Subcutaneous abdominal adipose tissue (tissue), 5 donors: ENCODE results near the gene WDR17.

Source experiments
- H3K27ac ChIP-seq: one replicate; pipeline ENCODE4 v1.7.0; 2013; ENCODE audit warnings: low read depth, mild to moderate bottlenecking, inconsistent platforms, low read length, moderate library complexity
- H3K27me3 ChIP-seq, 5 donors: one replicate each; pipeline ENCODE4 v1.7.0; 2013; ENCODE audit warnings: low read length in 5 of 5, inconsistent platforms in 1 of 5; ENCODE audit not compliant: control insufficient read depth in 5 of 5, insufficient read depth in 4 of 5
- H3K36me3 ChIP-seq, 5 donors: one replicate each; pipeline ENCODE4 v1.7.0; 2013; ENCODE audit warnings: low read length in 5 of 5; ENCODE audit not compliant: control insufficient read depth in 5 of 5, insufficient read depth in 5 of 5
- H3K4me1 ChIP-seq, 5 donors: one replicate each; pipeline ENCODE4 v1.7.0; 2013; ENCODE audit warnings: low read length in 5 of 5, mild to moderate bottlenecking in 3 of 5, moderate library complexity in 1 of 5; ENCODE audit not compliant: control insufficient read depth in 5 of 5, insufficient read depth in 5 of 5
- H3K4me3 ChIP-seq, 5 donors: one replicate each; pipeline ENCODE4 v1.7.0; 2013; ENCODE audit warnings: low read length in 5 of 5, low read depth in 1 of 5
- H3K9ac ChIP-seq, 5 donors: one replicate each; pipeline ENCODE4 v1.7.0; 2013; ENCODE audit warnings: low read length in 5 of 5, mild to moderate bottlenecking in 4 of 5, moderate library complexity in 3 of 5
- H3K9me3 ChIP-seq, 5 donors: one replicate each; pipeline ENCODE4 v1.7.0; 2013; ENCODE audit warnings: low read length in 5 of 5; ENCODE audit not compliant: control insufficient read depth in 5 of 5
- donor health status: healthy.
- donor health status: healthy.
- donor health status: healthy.
- donor health status: healthy.
- donor health status: healthy.

WDR17 gene

GRCh38 chr4:176077561-176077960 lies 11.9 kb downstream of the WDR17 start:
- H3K27ac ChIP-seq: no peak overlapping the region
- no peaks in the 10 kb centered on the region for H3K4me1 ChIP-seq
- H3K4me3 ChIP-seq: no peak overlapping the region
- no peaks in the 10 kb centered on the region for H3K27me3 ChIP-seq
- no peaks in the 10 kb centered on the region for H3K36me3 ChIP-seq
- no peaks in the 10 kb centered on the region for H3K9me3 ChIP-seq
- no peak overlapping the region for H3K9ac ChIP-seq

GRCh38 chr4:176084769-176085168 lies 19.1 kb downstream of the WDR17 start:
- H3K27ac ChIP-seq: no peak overlapping the region
- H3K9ac ChIP-seq: no peak overlapping the region
- no peaks in the 10 kb centered on the region for H3K36me3 ChIP-seq
- no peak overlapping the region for H3K4me3 ChIP-seq
- H3K9me3 ChIP-seq: no peaks in the 10 kb centered on the region
- no peaks in the 10 kb centered on the region for H3K27me3 ChIP-seq
- no peaks in the 10 kb centered on the region for H3K4me1 ChIP-seq

- Histone ChIP-seq H3K27ac (no peak overlapping the region), H3K36me3 (no peaks in the 10 kb centered on the region), H3K4me3 (no peak overlapping the region), H3K4me1 (no peaks in the 10 kb centered on the region), H3K9me3 (no peaks in the 10 kb centered on the region), H3K9ac (no peak overlapping the region), H3K27me3 (no peaks in the 10 kb centered on the region)
Observed at GRCh38 chr4:176090115-176090514, 24.5 kb downstream of the WDR17 start.

- Histone ChIP-seq H3K4me1 (no peaks in the 10 kb centered on the region), H3K36me3 (no peaks in the 10 kb centered on the region), H3K9me3 (peaks cover 0 to 4% (median 0%) of the 10 kb centered on the region in 5 donors), H3K27ac (no peak overlapping the region), H3K4me3 (no peak overlapping the region), H3K9ac (no peak overlapping the region), H3K27me3 (no peaks in the 10 kb centered on the region)
Observed at GRCh38 chr4:176099314-176099713, 33.7 kb downstream of the WDR17 start.

GRCh38 chr4:176102414-176103063 lies 36.9 kb downstream of the WDR17 start:
- H3K4me3 ChIP-seq: no peak overlapping the region
- H3K27me3 ChIP-seq: no peaks in the 10 kb centered on the region

GRCh38 chr4:176107695-176108094 lies 42.1 kb downstream of the WDR17 start:
- Histone ChIP-seq H3K9ac (no peak overlapping the region), H3K4me1 (no peaks in the 10 kb centered on the region), H3K27ac (no peak overlapping the region), H3K36me3 (no peaks in the 10 kb centered on the region), H3K9me3 (peaks cover 0 to 3% (median 0%) of the 10 kb centered on the region in 5 donors), H3K4me3 (no peak overlapping the region), H3K27me3 (no peaks in the 10 kb centered on the region)

More at GRCh38 chr4:176102414-176103063, 36.9 kb downstream of the WDR17 start:
- H3K27ac ChIP-seq: no peak overlapping the region
- H3K9ac ChIP-seq: no peak overlapping the region
- H3K9me3 ChIP-seq: peaks cover 0 to 4% (median 0%) of the 10 kb centered on the region in 5 donors
- H3K36me3 ChIP-seq: no peaks in the 10 kb centered on the region
- H3K4me1 ChIP-seq: no peaks in the 10 kb centered on the region

- no peaks in the 10 kb centered on the region for H3K36me3 ChIP-seq
- no peaks in the 10 kb centered on the region for H3K27me3 ChIP-seq
- no peaks in the 10 kb centered on the region for H3K9me3 ChIP-seq
- H3K4me1 ChIP-seq: no peaks in the 10 kb centered on the region
- H3K4me3 ChIP-seq: no peak overlapping the region
- no peak overlapping the region for H3K27ac ChIP-seq
- no peak overlapping the region for H3K9ac ChIP-seq
Observed at GRCh38 chr4:176123710-176124407, 58.2 kb downstream of the WDR17 start.

- H3K9me3 ChIP-seq: no peaks in the 10 kb centered on the region
- H3K4me1 ChIP-seq: no peaks in the 10 kb centered on the region
- H3K27ac ChIP-seq: no peak overlapping the region
- H3K27me3 ChIP-seq: no peaks in the 10 kb centered on the region
- H3K9ac ChIP-seq: no peak overlapping the region
- no peak overlapping the region for H3K4me3 ChIP-seq
- H3K36me3 ChIP-seq: no peaks in the 10 kb centered on the region
Observed at GRCh38 chr4:176125063-176125462, 59.4 kb downstream of the WDR17 start.

- Histone ChIP-seq H3K27me3 (no peaks in the 10 kb centered on the region), H3K4me3 (no peak overlapping the region), H3K4me1 (no peaks in the 10 kb centered on the region), H3K27ac (no peak overlapping the region), H3K9me3 (no peaks in the 10 kb centered on the region), H3K36me3 (no peaks in the 10 kb centered on the region), H3K9ac (no peak overlapping the region)
Observed at GRCh38 chr4:176134670-176135069, 69.0 kb downstream of the WDR17 start.

GRCh38 chr4:176137631-176138030 lies 72.0 kb downstream of the WDR17 start:
- Histone ChIP-seq H3K27ac (no peak overlapping the region), H3K9ac (no peak overlapping the region), H3K27me3 (no peaks in the 10 kb centered on the region), H3K9me3 (no peaks in the 10 kb centered on the region), H3K36me3 (no peaks in the 10 kb centered on the region), H3K4me1 (no peaks in the 10 kb centered on the region), H3K4me3 (no peak overlapping the region)
